Measurements from ENCODE around the gene KIF18B.

KIF18B gene

GRCh38 chr17:44905006-44906000 lies 42.3 kb downstream of the KIF18B start:
- DNase-seq (ENCODE audit: low read depth in 2 of 2), result no peak

DNA sequence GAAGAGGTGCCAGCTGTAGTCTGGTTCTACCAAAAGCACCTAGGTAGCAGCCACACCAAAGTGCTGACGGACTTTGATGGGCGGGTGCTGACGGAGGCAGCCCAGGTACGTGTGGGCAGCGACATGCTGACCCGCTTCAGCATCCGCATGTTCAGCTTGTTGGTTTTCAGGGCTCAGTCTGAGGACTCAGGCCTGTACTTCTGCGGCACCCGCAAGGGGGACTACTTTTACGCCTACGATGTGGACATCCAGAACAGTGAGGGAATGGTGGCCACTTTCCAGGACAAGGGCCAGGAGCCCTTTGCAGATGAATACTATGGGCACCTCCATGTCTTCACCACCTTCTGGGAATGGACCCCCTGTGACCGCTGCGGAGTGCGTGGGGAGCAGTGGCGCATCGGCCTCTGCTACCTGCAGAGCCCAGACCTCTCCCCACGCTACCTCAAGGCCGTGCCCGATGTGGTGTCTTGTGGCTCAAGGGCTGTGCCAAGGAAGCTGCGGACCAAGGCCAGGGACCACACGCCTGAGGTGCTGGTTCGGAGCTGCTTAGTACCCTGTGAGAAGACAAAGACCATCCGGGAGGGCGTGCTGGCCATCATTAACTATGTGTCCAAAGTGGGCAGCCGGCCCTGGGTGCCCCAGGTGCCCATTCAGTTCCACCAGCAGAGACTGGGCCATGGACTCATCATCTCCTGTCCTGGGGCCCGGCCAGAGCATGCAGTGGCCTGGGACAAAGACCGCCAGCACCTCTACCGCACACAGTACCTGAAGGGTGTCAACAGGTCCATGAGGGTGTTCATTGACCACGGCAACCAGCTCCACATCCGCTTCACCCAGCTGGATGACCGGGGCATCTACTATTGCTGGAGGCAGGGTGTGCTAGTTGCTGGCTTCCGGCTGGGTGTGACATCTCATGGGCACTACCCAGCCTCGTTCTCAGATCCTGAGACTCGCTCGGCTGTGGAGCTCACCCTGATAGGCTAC lies 43.3 kb downstream of the KIF18B start:
- DNase-seq (ENCODE audit: low read depth in 2 of 2), result no peak

DNA sequence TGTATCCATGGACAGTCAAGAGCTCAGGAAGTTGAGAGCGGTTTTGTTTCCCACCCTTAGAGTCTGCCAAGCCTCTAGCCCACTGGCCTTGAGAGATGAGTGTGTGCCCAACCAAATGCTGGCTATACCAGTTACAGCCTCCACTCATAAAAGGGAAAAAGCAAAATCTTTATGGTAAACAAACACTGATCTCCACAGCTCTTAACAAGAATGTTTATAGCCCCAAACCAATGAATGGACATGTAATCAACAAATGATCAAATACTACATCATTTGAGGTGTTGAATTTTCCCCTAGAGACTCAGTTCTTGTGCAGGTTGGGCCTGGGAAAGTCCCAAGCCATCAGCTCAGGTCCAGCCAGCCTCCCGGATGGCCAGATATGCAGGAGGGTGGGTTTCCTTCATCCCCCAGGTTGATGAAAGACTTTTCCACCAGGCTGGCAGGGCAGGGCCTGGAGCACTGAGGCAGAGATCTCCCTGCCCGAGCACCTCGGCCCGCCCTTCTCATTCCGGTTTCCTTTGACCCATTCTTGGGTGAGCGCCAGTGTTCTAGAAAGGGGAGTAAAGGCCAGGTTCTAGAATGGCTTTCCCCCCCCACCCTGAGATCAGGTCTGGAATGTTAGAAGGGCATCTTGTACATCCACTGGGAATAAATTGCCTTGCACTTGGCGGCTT lies 44.4 kb downstream of the KIF18B start:
- no peak for DNase-seq (ENCODE audit: low read depth in 2 of 2)

- no peak for DNase-seq (ENCODE audit: low read depth in 2 of 2)
These were observed 45.3 kb downstream of the KIF18B start for GRCh38 chr17:44902135-44902760.

DNA sequence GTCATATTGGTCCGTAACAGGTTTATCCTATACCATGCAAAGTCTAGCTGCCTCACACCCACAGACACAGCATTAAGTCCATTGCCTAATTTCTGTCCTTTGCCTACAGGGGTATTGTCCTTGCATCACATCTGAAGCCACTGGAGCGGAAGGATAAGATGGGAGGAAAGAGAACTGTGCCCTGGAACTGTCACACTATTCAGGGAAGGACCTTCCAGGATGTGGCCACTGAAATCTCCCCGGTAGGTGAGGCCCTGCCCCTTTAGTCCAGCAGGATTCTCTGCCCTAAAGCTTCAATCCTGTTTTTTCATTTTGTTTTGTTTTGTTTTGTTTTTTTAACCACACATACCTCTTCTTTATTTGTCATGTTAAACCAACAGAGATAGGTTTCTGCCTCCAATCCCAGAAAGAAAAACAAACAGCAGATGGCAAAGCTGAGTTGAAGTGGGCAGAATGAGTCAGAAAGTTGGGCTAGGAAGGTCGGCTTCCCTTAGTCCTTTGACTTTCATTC lies 46.1 kb downstream of the KIF18B start:
- DNase-seq (ENCODE audit: low read depth in 2 of 2), result no peak

- no peak for DNase-seq (ENCODE audit: low read depth in 2 of 2)
These were observed 46.7 kb downstream of the KIF18B start for GRCh38 chr17:44900894-44901293.

DNA sequence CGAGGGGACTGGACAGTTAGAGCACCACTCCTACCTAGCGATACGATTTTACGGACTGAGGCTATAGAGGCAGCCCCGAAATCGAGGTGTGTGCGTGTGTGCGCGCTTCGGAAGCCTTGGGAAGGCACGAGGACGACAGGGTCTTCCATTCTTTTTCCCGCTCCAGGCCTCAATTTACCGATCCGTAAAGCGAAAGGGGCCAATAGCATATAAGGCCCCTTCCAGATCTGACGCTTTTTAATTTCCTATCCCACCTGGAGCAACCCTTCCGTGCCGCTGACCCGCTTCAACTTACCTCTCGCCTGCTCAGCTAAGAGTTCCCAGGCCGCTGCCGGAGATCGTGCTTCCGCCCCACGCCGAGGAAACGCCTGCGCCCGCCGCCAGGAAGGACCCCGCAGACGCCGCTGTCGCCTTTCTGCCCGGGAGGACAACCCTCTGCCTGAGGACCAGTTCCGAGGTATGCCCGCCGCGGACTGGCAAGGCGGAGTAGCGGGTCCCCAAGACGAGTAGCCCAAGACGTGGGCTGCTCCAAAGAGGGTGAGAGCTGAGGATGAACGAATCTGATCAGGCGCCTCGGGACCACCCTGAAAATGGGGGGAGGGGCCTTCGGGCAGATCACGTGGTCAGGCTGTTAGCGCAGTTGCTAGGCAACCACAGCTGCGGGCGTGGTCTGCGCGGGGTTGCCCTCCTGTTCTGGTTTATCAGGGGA lies 48.3 kb downstream of the KIF18B start, which contains the start of gene EFTUD2:
TSS of gene EFTUD2 (minus strand) at position 372 of the 709 bp plus-strand sequence. CDS start 4,924 bp downstream, outside the sequence.
- DNase-seq (ENCODE audit: low read depth in 2 of 2), result peak; percentile 85 to 86

DNA sequence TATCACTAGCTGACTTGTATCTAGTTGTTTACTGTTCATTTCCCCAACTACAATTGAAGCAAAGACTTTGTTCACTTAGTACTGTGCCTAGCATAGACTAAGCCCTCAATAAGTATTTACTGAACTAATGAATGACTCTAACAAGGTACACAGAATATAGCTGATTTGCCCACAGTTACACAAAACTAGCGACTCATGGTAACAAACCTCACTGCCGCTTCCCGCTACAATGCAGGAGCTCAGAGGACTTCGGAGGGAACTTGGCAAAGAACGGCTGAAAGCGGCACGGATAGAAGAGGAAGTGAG lies 48.9 kb downstream of the KIF18B start:
- DNase-seq (ENCODE audit: low read depth in 2 of 2), result no peak

DNA sequence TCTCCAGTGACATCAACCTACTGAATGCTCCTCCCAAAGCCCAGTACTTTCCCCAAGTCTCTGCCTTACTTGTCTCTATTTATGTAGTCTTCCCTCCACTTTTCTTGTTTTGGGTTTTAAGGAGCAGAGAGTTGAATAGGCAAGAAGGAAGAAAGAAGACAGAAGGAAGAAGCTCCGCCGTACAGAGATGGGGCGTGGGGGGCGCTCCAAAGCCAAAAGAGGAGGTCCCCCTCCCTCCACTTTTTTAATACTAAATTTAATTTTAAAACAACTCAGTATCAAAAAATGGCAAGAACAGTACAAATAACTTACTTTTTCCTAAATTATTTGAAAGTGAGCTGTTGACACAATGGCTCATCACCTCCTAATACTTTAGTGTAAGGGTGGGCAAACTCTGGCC lies 52.9 kb downstream of the KIF18B start:
- no peak for DNase-seq (ENCODE audit: low read depth in 2 of 2)

DNA sequence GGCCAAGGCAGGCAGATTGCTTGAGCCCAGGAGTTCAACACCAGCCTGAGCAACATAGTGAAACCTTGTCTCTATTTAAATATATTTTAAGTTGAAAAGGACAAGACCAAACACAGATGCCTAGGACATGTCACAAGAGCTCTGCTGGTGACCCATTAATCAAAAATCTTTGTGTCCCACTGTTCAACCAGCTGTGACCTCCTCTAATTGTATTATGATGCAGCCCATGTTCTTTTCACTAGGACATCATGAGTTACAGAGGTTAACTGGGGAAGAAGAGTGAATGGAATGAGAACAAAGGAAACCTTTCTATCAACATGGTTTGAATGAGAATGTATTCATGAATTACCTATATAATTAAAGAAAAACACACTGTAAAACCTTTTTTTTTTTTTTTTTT lies 55.3 kb downstream of the KIF18B start:
- DNase-seq (ENCODE audit: low read depth in 2 of 2), result no peak

GRCh38 chr17:44889003-44889402 lies 58.6 kb downstream of the KIF18B start:
- DNase-seq (ENCODE audit: low read depth in 2 of 2), result no peak

- DNase-seq (ENCODE audit: low read depth in 2 of 2), result no peak
These were observed 59.3 kb downstream of the KIF18B start for GRCh38 chr17:44887971-44888954.

- no peak for DNase-seq (ENCODE audit: low read depth in 2 of 2)
These were observed 60.6 kb downstream of the KIF18B start for GRCh38 chr17:44887016-44887415.

GRCh38 chr17:44884941-44885340 lies 62.6 kb downstream of the KIF18B start:
- DNase-seq (ENCODE audit: low read depth in 2 of 2), result no peak

- DNase-seq (ENCODE audit: low read depth in 2 of 2), result no peak
These were observed 66.4 kb downstream of the KIF18B start for GRCh38 chr17:44881145-44881544.

DNA sequence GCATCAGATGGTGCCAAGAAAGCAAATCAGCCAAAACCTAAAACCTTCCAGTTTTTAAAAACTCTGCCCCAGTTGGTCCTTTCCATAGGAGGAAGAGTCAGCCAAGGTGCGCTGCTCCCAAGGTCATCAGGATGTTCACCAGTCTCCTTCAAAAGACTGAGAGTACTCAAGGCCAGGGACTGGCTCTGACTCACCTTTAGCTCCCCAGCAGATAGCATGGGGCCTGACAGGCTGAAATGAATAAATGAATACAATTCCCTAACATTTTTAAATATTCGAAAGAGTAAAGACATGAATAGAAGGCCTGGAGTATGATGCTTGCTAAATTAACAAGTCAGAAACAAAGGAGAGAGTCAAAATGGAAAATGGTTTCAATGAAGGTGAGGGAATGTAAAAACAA lies 67.5 kb downstream of the KIF18B start:
- DNase-seq (ENCODE audit: low read depth in 2 of 2), result no peak

GRCh38 chr17:44879376-44879775 lies 68.2 kb downstream of the KIF18B start:
- DNase-seq (ENCODE audit: low read depth in 2 of 2), result no peak

DNA sequence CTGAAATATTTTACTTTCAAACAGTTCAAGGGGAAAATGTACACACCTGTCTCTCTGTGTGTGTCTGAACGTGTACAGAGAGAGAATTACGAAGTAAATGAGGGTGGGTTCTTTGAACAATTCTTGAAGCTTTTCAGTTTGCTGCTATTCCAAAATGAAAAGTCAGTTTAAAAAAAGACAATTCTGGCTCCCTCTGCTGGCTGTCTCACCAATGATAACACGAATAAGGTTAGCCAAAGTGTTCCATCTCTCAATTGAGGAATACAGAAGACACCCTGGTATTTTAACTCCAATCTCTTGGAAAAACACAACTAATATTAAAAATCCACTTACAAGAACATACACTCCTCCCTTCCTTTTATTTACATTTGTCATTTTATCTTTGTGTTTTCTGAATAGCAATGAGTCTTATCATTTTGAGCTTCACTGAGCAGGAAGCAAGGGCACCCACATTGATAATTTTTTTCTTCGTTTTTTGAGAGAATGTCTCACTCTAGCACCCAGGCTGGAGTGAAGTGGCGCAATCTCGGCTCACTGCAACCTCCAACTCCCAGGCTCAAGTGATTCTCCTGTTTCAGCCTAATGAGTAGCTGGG lies 68.8 kb downstream of the KIF18B start:
- no peak for DNase-seq (ENCODE audit: low read depth in 2 of 2)

GRCh38 chr17:44877121-44877520 lies 70.5 kb downstream of the KIF18B start:
- no peak for DNase-seq (ENCODE audit: low read depth in 2 of 2)

Data from stimulated activated CD8-positive, alpha-beta memory T cell treated with anti-CD3 and anti-CD28 coated beads, Interleukin-15, amount 100 ng/mL, for 4 hours (primary cell).